D341Med (cell line): ENCODE measurements around the gene RPP30.
"Not testable (repeated sequence)": the region's sequence is repeated elsewhere in the genome, so short reads cannot be mapped to it uniquely, and the experiment has no call there.

Experiments used
- DNase-seq: peaks from one replicate; pipeline ENCODE4 v3.0.0; 2012; ENCODE audit warnings: low spot score

Gene RPP30

GRCh38 chr10:90917238-90917967, 45.6 kb downstream of the RPP30 start:
- DNase-seq: no peak

- no peak for DNase-seq
Observed at GRCh38 chr10:90917968-90918318, 46.2 kb downstream of the RPP30 start.

- DNase-seq: no peak
Observed at GRCh38 chr10:90919683-90920574, 48.2 kb downstream of the RPP30 start.

GRCh38 chr10:90920986-90921666, 49.4 kb downstream of the RPP30 start, which contains the start of gene ANKRD1:
Gene ANKRD1, minus strand, starts transcription at chr10:90921087. Its CDS starts 60 bp downstream, at chr10:90921027.
- DNase-seq: no peak

GRCh38 chr10:90921906-90922305, 50.1 kb downstream of the RPP30 start:
- no peak for DNase-seq

- DNase-seq: no peak
Observed at GRCh38 chr10:90923111-90923731, 51.4 kb downstream of the RPP30 start.

- no peak for DNase-seq
Observed at GRCh38 chr10:90924552-90924951, 52.8 kb downstream of the RPP30 start.

- no peak for DNase-seq
Observed at GRCh38 chr10:90925079-90926029, 53.6 kb downstream of the RPP30 start.

- no peak for DNase-seq
Observed at GRCh38 chr10:90927293-90927692, 55.5 kb downstream of the RPP30 start.

- no peak for DNase-seq
Observed at GRCh38 chr10:90929179-90929578, 57.4 kb downstream of the RPP30 start.

GRCh38 chr10:90930070-90930837, 58.5 kb downstream of the RPP30 start:
- DNase-seq: no peak

GRCh38 chr10:90930971-90931871, 59.4 kb downstream of the RPP30 start:
- DNase-seq: no peak

- DNase-seq: no peak
Observed at GRCh38 chr10:90935581-90936275, 64.0 kb downstream of the RPP30 start.

GRCh38 chr10:90936276-90936659, 64.5 kb downstream of the RPP30 start:
- no peak for DNase-seq

- DNase-seq: no peak
Observed at GRCh38 chr10:90937645-90938258, 66.0 kb downstream of the RPP30 start.

GRCh38 chr10:90939116-90939515, 67.3 kb downstream of the RPP30 start:
- DNase-seq: no peak

- DNase-seq: no peak
Observed at GRCh38 chr10:90939648-90940047, 67.9 kb downstream of the RPP30 start.

- not testable (repeated sequence) for DNase-seq
Observed at GRCh38 chr10:90942980-90943379, 71.2 kb downstream of the RPP30 start.
